Measurements from ENCODE around the gene ECD.
A peak's percentile ranks its signal among the peaks of the same experiment; 100 is the strongest.
"Not testable (repeated sequence)": the region's sequence is repeated elsewhere in the genome, so short reads cannot be mapped to it uniquely, and the experiment has no call there.

Gene ECD

GRCh38 chr10:73159038-73159648 is 8.7 kb downstream of the ECD start:
- peak in 42 of 58 donors; percentile 0 to 68 (median 7) for DNase-seq

GRCh38 chr10:73156054-73156453 is 11.8 kb downstream of the ECD start:
- DNase-seq: no peak

GRCh38 chr10:73152009-73152408 is 15.8 kb downstream of the ECD start:
- no peak for DNase-seq

GRCh38 chr10:73150633-73151413 is 17.0 kb downstream of the ECD start:
- not testable (repeated sequence) for DNase-seq

- DNase-seq: no peak
Measured at GRCh38 chr10:73141603-73142002, 26.2 kb downstream of the ECD start.

GRCh38 chr10:73139251-73139650 is 28.6 kb downstream of the ECD start:
- no peak for DNase-seq

- no peak for DNase-seq
Measured at GRCh38 chr10:73136627-73137026, 31.2 kb downstream of the ECD start.

- no peak for DNase-seq
Measured at GRCh38 chr10:73134727-73135126, 33.1 kb downstream of the ECD start.

GRCh38 chr10:73131913-73132686 is 35.7 kb downstream of the ECD start:
- DNase-seq: no peak

- no peak for DNase-seq
Measured at GRCh38 chr10:73131301-73131700, 36.5 kb downstream of the ECD start.

- DNase-seq: no peak
Measured at GRCh38 chr10:73126343-73126742, 41.5 kb downstream of the ECD start.

GRCh38 chr10:73119952-73120351 is 47.9 kb downstream of the ECD start:
- DNase-seq: no peak

- no peak for DNase-seq
Measured at GRCh38 chr10:73119457-73119856, 48.4 kb downstream of the ECD start.

GRCh38 chr10:73117976-73118743 is 49.6 kb downstream of the ECD start:
- DNase-seq: no peak

- no peak for DNase-seq
Measured at GRCh38 chr10:73116017-73116416, 51.8 kb downstream of the ECD start.

- no peak for DNase-seq
Measured at GRCh38 chr10:73113551-73113950, 54.3 kb downstream of the ECD start.

- not testable (repeated sequence) for DNase-seq
Measured at GRCh38 chr10:73112032-73112431, 55.8 kb downstream of the ECD start.

GRCh38 chr10:73110345-73110849 is 57.4 kb downstream of the ECD start, which contains the start of gene NUDT13:
Gene NUDT13 (plus strand): TSS chr10:73110455. CDS start chr10:73114366, 3,911 bp downstream.
- DNase-seq: peak in 54 of 58 donors; percentile 3 to 89 (median 55)

- DNase-seq: not testable (repeated sequence)
Measured at GRCh38 chr10:73109248-73109652, 58.6 kb downstream of the ECD start.

- no peak for DNase-seq
Measured at GRCh38 chr10:73106301-73106700, 61.5 kb downstream of the ECD start.

- no peak for DNase-seq
Measured at GRCh38 chr10:73099141-73099540, 68.7 kb downstream of the ECD start.
